HG03108 (cell line): ENCODE results near the gene AARSD1.
"Not testable (repeated sequence)": the region's sequence is repeated elsewhere in the genome, so short reads cannot be mapped to it uniquely, and the experiment has no call there.

ENCODE experiments used
- ATAC-seq: cut with Tn5 transposase; IDR thresholded peaks from one replicate; pipeline ENCODE4 v1.9.1; 2021; ENCODE audit warnings: moderate library complexity; ENCODE audit not compliant: unreplicated experiment

Gene AARSD1

DNA sequence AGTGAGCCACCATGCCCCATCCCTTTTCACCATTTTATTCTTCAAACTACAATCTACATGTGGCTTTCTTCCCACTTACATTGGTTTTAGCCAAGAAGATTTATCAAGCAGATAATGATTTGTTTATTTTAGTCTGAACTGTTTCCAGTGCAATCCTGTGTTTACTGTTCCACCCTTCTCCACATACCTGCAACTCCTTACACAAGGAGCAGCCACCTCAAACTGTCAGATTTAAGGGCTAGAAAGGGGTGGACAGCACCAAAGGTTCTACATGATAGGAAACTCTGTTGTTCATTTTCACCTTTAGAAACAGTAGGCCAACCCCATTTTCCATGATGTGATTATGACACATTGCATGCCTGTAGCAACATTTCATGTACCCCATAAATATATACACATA lies 18.0 kb upstream of the AARSD1 start:
- ATAC-seq, result no peak

DNA sequence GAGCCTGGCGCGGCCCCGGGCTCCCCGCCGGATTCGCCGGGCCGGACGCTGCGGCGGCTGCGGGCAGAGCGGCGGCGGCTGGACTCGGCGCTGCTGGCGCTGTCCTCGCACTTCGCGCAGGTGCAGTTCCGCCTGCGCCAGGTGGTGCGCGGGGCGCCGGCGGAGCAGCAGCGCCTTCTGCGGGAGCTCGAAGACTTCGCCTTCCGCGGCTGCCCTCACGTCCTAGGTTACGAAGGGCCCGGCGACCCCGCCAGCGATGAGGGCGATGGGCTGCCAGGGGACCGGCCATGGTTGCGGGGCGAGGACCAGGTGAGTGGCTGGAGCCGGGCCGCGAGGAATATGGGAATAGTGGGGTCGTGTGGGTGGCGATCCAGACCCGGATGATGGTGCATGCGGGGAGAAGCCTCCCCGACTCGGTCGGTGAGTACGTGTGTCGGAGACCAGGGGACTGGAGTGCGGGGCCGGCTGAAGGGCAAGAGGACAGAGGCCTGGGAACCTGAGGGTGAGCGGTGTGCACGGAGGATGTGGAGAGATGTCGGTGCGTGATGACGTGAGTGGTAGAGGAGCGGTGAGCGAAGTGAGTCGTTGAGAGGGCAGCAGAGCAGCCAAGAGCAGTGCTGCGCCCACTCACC lies 16.6 kb upstream of the AARSD1 start:
- ATAC-seq, result peak; percentile 20

DNA sequence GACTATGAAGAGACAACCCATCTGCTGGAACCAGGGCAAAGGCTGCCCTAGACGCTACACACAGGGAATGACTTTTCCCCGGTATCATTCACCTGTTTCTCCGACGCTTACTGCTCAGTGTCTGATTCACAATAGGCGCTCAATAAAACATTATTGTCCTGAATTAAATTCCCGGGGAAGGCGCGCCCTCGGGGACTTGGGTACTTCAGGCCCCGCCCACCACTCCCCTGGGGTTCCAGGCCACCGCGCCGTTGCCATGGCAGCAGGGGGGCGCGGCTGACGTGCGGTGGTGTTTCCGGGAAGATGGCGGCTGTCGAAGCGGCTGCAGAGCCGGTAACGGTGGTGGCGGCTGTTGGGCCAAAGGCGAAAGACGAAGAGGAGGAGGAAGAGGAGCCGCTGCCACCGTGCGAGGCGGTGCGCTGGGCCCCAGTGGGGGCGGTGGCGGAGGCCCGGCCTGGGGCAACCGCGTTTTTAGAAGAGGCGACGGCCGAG lies 16.1 kb upstream of the AARSD1 start, which contains the start of gene RUNDC1:
RUNDC1 (plus strand) TSS at position 292 of the 492 bp plus-strand sequence; CDS start at position 304, 12 bp downstream.
- ATAC-seq, result peak; percentile 64

DNA sequence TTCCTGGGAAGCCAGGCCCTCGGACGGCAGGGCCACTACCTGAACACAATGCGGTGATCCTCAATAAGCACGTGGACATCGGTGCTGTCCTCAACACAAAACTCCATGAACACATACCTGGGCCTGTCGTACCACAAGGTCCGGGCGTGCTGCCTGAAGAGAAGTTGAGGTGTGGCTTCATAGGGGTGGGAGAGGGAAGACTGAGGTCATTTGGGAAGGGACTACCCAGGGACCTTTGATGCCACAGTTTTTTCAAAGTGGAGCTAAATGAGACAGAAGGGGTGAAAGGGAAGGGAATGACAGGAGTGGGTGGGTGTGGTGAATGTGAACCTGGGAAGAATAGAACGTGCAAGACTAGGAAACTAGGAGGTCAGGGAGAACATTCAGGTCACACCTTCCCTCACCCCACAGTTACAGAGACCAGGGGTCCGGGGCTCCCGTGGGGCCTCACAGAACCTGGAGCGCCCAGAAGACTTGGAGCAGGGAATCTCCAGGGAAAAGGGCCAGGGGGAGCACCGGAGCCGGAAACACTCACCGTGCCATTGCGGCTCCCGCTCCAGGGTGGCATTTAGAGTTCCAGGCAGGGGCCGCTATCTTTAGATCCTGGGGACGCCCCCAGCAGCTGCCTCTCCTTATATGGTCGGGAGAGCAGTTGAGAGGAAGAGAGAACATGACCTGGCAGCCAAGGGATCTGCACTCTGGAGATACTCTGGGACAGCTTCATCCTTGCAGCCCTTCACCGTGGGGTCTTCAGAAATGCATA lies 15.4 kb upstream of the AARSD1 start, which contains the start of gene PTGES3L:
PTGES3L (minus strand) TSS at position 570 of the 763 bp plus-strand sequence; CDS start at position 543, 27 bp downstream.
- peak; percentile 32 for ATAC-seq

DNA sequence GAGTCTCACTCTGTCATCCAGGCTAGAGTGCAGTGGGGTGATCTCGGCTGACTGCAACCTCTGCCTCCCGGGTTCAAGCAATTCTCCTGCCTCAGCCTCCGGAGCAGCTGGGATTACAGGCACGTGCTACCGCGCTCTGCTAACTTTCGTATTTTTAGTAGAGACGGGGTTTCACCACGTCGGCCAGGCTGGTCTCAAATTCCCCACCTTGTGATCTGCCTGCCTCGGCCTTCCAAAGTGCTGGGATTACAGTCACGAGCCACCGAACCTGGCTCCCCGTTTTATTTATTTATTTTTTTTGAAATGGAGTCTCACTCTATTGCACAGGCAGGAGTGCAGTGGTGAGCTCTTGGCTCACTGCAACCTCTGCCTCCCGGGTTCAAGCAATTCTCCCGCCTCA lies 11.4 kb upstream of the AARSD1 start:
- ATAC-seq, result not testable (repeated sequence)

DNA sequence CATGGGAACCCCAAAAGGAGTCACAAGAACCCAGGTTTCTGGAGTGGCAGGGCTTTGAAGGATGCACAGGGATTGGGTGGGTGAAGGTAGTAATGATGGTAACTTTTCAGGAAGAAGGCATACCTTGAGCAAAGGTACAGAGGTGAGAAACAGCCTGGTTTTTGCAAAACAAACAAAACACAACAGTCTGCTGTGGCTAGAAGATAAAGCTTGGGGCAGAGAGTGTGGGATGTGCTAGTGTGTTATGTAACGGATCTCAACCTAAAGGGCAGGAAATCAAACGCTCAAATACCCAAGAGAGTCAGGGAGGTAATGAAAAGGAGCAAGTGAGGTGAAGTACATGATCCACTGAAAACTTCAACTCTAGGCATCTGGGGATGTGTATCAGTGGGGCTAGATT lies 11.0 kb upstream of the AARSD1 start:
- no peak for ATAC-seq

DNA sequence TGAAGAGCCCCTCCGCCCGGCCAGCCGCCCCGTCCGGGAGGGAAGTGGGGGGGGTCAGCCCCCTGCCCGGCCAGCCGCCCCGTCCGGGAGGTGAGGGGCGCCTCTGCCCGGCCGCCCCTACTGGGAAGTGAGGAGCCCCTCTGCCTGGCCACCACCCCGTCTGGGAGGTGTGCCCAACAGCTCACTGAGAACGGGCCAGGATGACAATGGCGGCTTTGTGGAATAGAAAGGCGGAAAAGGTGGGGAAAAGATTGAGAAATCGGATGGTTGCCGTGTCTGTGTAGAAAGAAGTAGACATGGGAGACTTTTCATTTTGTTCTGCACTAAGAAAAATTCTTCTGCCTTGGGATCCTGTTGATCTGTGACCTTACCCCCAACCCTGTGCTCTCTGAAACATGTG lies 9.1 kb upstream of the AARSD1 start:
- ATAC-seq, result not testable (repeated sequence)

DNA sequence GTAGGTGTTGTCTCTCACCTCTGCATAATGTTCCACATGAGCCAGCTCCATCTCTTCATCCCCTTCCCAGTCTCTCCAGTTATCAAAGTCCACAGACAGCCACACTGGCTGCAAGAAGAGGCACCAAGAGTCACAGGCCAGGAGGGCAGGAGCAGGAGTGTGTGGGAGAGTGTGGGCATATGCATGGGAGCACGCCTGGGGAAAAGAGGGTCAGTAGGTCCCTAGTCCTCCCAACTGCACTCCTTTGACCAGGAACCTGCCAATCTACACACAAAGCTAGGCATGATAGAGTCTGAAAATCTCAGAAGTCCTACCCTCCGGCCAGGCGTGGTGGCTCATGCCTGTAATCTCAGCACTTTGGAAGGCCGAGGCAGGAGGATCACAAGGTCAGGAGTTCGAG lies 7.3 kb upstream of the AARSD1 start:
- no peak for ATAC-seq

DNA sequence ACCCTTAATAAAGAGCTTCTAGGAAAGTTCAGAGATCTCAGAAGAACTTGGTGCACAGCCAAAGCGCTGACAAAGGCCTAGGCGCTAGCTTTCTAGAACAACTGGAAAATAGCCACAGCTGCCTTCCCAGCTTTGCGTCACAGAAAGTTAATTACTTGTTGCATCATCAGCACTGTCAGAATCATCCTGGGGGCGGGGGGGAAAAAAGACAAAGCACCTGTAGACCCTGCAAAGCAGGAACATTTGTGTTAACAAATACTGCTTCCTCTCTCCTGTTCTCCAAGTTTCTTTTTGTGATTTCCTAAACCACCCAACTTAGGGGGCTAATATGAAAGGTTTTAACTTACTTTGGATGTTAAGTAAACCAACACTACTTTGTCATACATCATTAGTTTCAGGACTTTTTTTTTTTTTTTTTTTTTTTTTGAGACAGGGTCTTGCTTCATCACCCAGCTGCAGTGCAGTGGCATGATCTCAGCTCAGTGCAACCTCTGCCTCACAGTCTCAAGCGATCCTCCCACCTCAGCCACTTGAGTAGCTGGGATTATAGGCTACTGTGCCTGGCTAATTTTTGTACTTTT lies 4.8 kb upstream of the AARSD1 start:
- no peak for ATAC-seq

DNA sequence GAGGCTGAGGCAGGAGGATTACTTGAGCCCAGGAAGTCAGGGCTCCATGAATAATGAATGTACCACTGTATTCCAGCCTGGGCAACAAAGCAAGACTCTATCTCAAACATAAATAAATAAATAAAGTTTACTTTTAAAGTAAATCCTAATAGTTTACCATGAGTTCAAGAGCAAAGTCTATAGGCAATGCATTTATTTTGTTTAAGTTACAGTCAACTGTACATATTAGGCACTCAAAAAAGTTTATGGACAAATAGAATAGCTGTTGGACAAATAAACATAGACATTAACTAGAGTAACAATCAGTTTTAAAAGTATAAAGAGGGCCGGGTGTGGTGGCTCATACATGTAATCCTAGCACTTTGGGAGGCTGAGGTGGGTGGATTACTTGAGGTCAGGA lies 3.7 kb upstream of the AARSD1 start:
- no peak for ATAC-seq

DNA sequence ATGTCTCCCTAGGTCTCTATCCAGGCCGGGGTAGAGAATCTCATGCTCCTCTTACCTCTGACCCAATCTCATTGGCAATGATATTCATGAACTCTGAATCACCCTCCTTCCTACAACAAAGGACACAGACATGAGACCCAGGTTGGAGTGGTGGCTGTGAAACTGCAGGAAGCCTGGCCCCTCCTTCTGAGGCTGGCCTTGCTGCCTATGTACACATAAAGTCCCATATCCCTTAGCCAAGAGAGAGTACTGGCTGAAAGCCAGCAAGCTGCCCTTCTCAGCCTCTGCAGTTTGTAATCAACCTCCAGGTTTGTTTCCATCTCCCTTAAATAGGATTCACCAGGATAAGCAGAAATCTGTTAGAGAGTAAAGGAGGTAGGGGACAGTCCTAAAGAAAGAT lies 10.6 kb downstream of the AARSD1 start:
- ATAC-seq, result no peak

DNA sequence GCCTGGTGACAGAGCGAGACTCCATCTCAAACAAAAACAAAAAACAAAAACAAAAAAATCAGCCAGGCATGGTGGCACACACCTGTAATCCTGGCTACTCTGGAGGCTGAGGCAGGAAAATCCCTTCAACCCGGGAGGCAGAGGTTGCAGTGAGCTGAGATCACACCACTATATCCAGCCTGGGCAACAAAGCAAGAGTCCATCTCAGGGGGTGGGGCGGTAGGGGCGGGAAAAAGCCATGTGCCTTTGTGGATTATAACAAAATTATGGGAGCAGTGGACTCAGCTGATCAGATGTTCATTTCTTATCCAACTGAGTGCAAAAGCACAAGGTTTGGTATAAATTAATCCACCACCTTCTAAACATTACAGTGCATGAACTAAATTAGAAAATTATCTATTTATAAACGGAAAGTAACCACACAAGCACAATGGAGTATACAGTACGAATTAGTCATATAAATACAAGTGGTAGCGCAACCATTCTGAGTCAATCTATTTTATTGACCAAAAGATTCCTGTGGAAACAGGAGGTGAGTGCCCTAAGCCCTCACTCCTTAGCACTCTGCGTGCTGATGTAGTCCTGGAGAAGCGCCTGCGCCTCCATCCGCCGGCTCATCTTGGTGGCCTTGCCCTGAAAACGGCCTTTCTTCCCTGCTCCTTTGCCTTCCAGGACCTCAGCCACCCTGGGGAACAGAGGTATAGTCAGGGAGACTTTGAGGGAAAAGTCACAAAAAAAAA lies 14.0 kb downstream of the AARSD1 start:
- no peak for ATAC-seq

DNA sequence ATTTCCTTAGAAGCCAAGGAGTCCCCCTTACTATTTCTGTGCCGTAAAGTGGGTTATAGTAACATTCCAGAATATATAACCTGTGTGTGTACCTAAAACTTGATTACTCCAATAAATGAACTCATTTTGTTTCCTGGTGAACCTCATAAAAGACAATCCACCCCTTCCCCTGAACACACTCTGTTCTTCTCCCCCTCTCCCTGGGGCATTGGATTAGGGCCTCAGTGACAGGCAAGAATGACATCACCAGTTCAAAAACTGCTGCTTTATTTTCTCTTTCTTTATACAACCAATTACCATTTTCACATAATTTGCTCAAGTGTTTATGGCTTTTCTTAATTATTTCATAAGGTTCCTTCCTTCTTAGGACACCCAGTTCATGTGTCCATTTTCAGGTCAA lies 17.4 kb downstream of the AARSD1 start:
- ATAC-seq, result no peak

DNA sequence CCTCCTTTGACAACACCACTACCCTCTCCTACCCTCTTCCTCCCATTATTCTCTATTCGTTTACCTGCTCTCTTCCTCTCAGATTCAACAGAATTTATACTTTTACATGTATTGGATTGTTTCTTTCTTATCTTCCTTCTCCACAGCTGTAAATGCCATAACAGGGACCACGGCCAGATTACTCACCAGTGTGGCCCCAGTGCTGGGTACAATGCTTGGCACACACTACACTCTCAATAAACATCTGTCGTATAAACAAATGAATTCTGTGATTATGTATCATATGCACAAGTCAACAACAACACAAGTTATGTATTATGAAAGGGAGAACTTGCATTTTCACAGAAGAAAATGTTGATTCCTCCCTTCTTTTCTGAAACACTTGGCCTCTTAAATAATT lies 20.0 kb downstream of the AARSD1 start:
- ATAC-seq, result no peak

DNA sequence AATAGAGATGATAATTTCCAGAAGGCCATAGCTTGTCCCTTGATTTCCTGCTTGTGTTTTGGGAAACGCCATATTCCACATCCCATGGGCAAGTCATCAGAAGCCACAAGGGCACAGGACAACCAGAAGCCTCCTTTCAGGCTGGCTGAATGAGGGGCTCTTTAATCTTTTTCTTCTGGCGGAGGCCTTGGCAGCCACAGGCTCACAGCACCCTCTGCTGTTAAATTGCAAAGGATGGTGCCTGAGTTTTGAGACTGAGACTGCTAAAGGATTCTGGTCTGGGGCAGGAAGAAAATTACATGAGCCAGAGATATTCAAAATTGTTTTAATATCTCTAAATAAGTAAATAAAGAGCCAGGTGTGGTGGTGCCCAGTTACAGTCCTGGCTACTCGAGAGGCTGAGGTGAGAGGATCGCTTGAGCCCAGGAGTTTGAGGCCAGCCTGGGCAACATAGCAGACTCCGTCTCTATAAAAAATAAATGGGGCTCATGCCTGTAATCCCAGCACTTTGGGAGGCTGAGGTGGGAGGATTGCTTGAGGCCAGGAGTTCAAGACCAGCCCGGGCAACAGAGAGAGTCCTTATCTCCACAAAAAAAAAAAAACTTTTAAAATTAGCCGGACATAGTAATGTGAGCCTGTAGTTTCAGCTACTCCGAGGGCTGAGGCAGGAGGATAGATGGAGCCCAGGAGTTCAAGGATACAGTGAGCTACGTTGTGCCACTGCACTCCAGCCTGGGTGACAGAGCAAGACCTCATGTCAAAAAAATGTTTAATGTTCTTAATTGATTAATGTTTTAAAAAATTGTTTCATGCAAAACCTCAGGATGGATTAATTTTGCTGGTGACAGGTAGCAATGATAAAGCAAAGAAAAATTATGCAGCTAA lies 26.3 kb downstream of the AARSD1 start:
- ATAC-seq, result no peak

DNA sequence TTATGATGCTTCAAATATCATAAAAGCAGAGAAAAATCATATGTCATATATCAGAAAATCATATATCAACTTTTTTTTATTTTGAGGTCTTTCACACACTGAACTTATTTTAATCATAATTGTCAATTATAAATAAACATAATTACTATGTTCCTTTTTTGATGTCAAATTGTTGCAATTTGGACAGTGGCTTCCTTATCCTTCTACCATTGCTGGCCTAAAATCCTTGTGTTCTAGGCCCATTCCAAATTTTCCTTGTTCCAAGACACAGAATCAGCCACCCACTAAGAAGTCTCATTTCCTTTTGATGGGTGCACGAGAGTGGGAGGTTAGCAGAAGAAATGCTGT lies 34.8 kb downstream of the AARSD1 start:
- no peak for ATAC-seq

DNA sequence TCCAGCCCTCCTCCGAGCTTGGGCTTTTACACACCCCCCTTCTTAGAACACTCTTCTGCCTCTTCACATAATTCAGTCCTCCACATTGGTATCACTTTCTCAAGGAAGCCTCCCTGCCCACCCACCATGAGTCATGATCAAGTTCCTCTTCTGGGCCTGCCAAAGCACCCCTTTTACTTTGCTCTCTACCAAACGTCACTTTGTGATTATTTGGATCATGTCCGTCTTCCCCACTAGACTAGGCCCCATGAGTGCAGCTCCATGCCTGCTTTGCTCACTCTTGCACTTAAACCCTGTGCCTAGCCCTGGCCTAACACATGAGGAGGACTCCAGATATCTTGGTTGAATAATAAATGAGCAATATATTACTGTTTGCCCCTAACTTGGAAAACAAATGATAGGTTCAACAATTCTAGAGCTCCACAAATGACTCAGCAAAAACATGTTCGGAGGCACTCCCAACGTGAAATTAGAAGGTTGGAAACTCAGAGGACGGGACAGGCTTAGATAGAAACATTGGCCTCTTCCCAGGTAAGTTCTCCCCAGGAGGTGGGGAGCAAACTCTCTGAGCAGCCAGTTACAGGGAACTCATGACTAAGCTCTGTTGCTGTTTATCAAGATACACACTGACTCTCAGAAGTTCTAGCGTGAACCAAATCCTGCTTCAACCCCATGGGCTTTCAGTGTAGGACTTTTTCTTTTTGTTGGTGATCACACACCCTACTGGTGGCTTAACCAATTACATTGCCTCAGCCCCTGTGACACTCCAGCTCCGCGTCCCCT lies 35.3 kb downstream of the AARSD1 start:
- no peak for ATAC-seq

DNA sequence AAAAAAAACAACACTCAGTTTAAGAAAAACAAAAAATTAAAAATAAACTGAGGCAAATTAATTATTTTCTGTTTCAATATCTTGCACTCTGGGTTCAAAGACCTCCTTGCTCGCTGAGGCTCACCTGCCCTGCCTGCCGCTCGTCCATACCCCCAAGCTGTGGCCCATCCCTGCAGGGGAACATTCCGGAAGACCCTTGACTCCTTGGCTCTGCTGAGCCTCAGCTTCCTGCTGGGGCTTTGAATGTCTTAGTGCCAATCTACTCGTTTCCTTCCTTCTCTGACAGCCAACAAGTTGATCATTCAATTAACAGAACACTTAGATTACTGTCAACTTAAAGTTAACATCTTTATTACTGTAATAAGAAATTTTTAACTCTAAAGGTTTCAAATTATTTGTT lies 39.4 kb downstream of the AARSD1 start:
- ATAC-seq, result no peak

DNA sequence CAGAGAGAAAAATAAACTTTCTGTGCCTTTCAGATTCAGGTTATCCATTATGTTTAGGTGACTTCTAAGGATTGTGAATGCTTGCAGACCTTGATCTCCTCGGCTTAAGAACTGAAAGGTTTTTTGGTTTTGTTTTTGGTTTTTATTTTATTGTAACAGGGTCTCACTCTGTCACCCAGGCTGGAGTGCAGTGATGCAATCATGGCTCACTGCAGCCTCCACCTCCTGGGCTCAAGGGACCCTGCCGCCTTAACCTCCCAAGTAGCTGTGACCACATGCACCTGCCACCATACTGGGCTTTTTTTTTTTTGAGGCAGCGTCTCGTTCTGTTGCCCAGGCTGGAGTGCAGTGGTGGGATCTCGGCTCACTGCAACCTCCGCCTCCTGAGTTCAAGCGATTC lies 40.8 kb downstream of the AARSD1 start:
- ATAC-seq, result not testable (repeated sequence)

DNA sequence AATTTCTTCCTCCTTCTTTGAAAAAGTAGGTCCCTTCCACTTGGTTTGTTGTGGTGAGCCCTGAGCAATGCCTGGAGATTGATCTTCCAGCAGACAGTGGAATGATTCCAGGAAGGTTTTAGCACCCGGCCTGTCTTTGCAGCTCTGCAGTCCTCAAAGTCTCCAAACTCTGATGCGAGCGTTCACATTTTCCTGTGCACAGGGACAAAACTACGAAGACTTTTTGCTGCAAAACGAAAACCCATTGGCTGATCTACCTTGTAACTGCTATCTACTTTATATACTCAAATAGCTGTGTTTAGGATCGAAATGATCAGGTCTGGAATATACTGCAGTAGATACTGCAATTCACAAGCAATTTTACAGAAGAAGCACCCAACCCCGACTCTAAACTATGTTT lies 42.0 kb downstream of the AARSD1 start:
- no peak for ATAC-seq
